Dermis microvascular lymphatic vessel endothelial cell (primary cell): ENCODE results near the gene HNRNPA2B1. TPM values are rescaled to one million over a fixed set of nuclear protein-coding genes. Genes with fewer than 3 reads are reported as not detected.
"Not testable (repeated sequence)": the region's sequence is repeated elsewhere in the genome, so short reads cannot be mapped to it uniquely, and the experiment has no call there.

ENCODE experiments used
- DNase-seq, 2 donors: peaks; one replicate each; pipeline versions ENCODE4 v3.0.0 to v3.0.0-alpha.2; 2010; ENCODE audit warnings: low read depth in 2 of 2
- total RNA-seq: library from RNA; depleted of rRNA; stranded (reverse); fragments of >200 nt; gene quantifications from 2 replicates; pipeline ENCODE4 v1.2.1, GENCODE V29; 2014

The HNRNPA2B1 gene
- total RNA-seq, 1 donor from 2014 or later = 102 TPM

DNA sequence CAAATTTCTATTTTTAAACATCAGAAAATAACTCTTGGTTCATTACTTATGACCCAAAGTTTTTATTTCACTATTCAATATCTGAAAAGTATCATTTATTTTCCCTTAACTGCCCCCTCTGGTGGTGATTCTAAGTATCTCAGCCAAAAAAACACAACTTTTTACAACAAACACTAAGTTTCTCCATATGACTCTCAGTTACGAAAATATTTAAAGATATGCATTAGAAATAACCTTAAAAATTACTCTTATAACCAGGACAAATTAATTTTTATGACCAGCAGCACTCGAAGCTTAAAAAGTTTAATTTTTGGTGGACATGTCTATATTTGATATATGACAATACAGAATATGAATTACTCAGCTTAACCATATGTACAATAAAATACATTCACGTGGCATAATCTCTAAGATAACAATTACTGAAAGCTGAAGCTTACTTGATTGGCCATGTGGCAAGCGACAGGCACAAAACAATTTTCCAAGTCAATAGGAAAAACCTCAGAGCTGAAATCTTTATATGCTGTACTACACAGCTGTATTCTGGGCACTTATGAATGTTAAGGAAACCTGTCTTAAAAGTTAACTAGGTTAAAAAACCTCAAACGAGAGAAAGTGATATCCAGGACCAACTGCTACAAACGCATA, 2.3 kb downstream of the HNRNPA2B1 start:
- DNase-seq = peak in 1 of 2 donors; percentile 44

DNA sequence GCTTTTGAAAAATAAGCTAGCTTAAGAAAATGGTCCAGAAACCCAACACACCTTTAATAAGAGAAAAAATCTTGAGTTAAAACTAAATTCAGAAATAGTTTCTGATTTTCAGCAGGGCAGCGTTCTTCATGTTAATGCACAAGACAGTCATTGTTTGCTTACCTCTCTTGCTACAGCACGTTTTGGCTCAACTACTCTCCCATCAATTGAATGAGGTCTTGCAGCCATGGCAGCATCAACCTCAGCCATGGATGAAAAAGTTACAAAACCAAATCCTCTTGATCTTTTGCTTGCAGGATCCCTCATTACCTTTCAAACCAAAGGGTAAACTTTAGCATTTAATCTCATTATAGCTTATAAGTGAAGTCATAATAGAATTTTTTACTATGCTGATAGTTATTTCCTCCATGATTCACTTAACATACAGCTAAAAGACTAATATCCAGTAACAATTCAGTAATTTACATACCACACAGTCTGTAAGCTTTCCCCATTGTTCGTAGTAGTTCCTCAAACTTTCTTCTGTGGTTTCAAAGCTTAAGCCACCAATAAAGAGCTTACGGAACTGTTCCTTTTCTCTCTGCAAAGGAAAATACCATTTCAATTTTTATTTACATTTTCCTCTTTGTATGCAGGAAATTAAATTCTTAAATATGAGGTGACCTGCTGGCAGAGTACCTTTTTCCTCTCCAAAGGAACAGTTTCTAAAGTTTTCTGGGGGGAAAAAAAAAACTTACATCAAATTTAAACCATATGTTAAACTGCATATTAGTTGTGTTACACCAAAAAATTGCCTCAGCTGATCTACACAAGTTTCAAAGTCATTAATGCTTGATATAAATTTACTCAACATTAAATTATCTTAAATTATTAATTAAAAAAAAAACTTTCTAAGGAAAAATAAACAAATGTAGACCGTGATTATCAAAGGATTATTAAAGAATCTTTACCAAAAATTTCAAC, 3.1 kb downstream of the HNRNPA2B1 start:
- no peak for DNase-seq

DNA sequence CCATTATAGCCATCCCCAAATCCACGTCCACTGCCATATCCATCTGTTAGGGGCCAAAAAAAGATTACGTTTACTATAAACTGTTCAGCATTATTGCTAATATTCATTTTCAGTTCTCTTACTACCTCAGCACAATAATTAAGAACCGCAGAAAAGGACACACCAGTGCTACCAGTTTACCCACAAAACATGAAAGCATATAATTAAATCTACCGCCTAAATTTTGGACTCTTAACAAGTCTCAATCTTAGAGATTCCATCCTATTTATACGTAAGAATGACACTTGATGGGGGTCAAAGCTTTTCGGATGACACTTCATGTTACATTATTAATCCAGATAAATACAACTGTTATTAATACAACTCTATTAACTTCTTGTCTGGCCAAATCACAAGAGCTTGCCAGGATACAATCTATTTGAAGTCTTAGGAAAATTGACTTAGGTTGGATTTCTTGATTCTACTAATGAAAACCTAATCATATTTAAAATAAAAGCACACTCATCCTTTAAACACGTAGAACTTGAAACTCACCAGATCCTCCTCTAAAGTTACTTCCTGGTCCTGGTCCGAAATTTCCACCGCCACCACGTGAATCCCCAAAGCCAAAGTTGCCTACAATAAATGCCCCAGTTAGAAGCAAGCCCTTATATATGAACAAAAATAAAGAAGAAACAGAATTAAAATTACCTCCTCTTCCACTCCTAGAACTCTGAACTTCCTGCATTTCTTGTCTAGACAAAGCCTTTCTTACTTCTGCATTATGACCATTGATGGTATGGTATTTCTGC, 4.5 kb downstream of the HNRNPA2B1 start:
- no peak for DNase-seq

DNA sequence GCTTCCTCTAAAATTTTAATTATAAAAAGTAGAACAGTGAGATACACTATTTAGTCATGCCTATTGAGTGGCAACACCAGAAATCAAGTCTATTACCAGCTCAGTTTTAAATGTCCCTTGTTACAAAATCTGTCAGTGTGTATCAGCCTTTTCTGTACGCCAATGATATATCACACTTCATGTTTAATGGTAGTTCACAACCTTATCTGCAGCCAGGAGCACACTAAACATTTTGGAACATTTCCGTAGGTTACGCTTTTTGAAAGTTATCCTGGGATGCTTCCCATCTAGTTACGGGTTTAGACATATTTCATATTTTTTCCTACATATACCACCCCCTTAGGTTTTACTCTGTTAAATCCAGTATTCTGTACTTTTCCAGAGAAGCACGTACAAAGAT, 5.4 kb downstream of the HNRNPA2B1 start:
- DNase-seq = no peak

DNA sequence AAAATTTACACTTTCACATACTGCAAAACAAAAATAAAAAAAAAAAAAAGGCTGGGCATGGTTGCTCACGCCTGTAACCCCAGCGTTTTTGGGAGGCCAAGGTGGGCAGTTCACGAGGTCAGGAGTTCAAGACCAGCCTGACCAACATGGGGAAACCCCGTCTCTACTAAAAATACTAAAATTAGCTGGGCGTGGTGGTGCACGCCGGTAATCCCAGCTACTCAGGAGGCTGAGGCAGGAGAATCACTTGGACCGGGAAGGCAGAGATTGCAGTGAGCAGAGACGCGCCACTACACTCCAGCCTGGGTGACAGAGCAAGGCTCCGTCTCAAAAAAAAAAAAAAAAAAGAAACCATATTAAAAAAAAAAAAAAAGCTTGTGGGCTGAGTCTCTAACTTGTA, 5.8 kb downstream of the HNRNPA2B1 start:
- not testable (repeated sequence) for DNase-seq

DNA sequence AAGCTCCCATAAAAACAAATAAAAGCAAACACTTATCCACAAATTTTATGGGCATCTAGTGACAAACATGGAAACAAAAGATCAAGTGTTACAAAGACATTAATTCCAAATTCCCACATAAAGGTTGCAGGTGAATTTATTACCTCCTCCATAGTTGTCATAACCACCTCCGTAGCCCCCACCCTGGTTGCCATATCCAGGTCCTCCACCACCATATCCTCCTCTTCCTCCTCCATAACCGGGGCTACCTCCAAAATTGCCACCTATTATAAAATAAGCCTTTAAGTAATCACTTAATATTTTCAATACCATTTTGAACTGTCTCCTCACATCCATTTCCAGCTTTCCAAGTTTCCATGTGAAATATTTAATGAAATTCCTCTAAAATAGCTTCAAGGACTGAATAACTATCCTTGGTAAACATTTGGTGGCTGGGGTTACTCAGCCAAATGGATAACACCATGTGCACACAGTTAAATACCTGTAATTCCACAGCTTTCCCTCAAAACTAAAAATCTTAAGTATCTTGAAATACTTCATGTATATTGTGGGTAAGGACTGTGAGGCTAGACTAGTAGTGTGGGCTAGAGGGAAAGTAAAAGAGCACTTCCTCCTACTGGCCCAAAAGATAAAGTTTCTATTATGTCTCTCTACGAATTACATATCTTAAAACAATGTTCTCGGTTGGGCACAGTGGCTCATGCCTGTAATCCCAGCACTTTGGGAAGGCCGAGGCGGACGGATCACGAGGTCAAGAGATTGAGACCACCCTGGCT, 6.9 kb downstream of the HNRNPA2B1 start:
- no peak for DNase-seq

DNA sequence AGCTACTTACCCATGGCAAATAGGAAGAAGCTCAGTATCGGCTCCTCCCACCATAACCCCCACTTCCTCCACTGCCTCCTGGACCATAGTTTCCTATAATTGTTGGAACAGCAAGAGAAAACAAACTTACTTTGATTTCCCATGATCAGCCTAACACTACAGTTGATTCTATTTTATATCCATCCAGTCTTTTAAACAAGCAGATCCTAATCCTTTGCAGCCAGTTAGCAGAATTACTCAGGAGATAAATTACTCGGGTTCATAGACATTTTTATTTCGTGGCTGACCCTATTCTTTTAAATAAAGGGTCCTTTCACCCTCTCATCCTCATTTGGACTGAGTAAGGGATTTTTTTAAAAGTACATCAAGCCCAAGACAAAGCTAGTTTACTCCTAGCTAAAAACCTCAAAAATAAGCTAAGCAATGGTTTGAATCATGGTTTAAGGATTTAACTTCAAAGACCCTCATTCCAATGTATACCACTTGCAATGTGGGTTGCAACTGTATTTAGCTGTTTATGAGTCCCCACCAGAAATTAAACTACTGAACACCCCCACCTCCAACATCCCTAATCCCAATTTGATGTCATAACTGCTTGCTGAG, 8.0 kb downstream of the HNRNPA2B1 start:
- peak in 1 of 2 donors; percentile 62 for DNase-seq

DNA sequence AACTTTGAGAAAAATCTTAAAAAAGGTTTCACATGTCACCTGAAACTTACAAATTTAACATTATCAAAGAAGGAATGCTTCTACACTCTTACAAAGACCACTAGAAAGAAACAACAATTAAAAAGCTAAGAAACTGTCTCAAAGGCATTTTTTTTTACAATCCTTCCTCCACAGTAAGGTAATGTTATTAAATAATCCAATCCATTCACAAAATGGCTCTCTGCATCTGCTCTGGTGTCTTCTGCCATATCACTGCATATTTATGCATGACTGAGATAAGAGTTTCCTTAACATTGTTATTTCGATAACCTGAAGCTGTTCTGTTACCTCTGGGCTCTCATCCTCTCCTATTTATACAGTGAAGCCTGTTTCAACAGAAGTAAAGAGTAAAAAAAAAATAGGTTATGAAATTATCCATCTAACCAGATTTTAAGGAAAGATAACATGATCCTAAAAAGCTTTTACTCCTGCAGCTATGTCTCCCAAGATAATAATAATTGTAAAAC, 8.5 kb downstream of the HNRNPA2B1 start:
- DNase-seq = no peak

DNA sequence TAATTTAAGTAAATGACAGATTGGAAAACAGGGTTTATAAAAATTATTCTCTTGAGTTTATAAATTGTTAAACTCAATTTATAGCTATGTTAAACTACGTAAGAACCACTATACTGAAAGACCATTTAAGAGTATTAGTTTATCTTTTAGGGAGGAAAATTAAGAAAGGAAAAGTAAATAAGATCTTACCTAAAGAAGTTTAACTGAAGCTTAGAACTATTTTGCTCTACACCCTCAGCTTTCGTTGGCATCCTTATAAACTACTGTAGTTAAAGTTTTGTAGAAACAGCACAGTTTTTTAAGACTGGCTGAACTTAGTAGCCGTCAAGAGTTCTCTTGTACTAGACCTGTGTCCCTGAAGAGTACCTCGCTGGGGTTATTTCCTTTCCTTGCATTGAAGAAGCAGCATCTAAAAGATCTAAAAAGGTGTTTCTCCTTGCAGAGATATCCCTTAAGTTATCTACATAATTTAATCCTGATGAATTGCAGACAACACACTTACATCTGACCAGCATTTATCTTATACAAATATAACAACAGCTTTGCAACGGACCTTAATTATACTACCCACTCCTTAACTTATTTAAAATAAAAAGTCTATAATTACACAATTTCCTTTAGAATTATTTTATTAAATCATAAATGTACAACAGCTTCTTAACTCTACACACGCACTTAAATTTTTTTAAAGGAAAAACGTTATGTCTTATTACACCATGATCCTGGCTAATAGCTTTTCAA, 9.1 kb downstream of the HNRNPA2B1 start:
- DNase-seq = no peak

DNA sequence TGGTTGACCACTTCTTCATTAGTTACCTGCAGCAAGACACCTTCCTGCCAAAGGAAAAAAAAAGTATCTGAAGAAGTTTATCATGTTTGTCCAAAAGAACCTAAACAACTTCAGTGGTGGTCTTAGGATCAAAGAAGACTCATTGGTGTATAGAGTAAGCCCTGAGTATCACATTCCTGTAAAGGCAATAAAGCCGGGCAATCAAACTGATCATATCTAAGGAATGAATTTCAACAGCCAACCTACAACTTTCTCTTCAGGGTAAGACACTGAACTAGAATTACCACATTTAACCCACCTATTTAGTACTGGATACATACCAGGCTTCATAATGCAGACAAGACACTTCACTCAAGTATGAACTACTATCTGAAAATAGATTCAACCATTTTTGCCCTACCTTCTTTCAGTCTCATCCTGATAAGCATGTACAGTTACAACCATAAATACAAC, 10.1 kb downstream of the HNRNPA2B1 start:
- DNase-seq = no peak

DNA sequence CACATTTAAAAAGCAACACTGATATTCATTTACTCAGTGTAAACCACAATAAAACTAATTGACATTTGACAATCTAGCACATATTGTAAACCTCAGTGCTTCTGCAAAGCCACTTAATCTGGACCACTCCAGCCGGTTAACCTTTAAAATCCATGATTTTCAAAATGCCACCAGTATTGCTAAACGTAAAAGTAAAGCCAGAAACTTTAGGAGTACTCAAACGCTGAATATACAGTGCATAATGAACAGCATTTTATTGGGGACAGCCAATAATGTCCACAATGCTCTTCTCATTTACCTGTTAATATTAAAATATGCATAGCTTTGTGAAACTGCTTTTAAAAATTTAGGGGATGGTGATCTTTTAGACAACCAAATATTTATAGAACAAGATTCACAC, 10.8 kb downstream of the HNRNPA2B1 start:
- no peak for DNase-seq

DNA sequence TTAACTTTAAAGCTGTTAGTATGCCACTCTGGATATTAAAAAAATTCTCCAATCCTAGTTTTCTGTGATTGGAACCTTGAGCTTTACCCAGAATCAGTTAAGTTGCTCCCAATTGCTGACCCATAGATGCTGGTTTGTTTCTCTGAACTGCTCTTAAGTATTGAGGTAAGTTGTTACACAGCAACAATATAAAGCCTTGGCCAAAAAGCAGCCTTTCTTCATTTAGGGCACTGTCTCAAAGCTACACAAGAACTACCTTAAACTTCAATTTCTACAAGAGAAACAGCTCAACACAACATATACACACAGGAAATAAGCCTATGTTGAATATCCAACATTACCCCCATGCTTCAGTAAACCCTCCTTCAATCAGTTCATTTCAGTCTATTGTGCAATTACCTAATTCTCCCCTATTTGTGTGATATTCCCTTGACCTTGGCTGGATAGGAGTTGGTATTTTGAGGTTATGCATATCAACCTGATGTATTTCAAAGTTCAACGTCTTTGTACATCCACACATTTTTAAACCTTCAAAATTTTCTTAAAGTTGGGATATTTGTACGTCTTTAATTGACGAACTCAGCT, 11.5 kb downstream of the HNRNPA2B1 start:
- no peak for DNase-seq

DNA sequence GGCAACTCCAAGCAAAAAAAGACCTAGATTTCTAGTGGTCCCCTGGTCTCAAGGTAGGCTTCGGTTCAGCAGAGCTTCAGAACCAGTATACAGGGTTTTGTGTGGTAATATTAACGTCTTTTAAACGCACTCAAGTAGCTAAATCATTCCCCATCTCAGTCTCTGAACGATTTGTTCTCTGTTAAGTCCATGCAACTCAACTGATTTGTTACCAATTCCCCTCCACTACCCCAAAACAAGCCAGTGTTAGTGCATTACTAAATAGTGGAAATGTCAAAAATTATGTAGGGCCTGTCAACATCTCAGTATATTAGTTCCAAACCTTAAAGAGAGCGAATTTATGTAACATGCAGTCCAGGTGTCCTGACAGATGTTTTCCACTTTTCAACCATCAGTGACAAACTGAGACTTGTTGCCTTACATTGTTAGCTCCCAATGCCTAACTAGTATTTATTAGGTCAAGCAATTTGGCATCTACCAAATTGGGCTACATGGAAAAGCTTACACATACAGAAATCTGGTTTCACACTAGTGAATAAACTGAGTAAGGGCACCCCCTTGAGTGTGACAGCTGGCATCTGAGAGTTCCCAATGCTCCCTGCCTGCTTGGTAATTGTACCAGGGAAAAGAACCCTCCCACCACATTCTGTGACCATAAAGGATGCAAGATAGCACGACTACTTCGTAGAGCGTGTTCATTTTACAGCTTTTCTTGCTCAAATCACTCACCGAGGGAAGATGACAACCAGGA, 12.2 kb downstream of the HNRNPA2B1 start:
- no peak for DNase-seq

DNA sequence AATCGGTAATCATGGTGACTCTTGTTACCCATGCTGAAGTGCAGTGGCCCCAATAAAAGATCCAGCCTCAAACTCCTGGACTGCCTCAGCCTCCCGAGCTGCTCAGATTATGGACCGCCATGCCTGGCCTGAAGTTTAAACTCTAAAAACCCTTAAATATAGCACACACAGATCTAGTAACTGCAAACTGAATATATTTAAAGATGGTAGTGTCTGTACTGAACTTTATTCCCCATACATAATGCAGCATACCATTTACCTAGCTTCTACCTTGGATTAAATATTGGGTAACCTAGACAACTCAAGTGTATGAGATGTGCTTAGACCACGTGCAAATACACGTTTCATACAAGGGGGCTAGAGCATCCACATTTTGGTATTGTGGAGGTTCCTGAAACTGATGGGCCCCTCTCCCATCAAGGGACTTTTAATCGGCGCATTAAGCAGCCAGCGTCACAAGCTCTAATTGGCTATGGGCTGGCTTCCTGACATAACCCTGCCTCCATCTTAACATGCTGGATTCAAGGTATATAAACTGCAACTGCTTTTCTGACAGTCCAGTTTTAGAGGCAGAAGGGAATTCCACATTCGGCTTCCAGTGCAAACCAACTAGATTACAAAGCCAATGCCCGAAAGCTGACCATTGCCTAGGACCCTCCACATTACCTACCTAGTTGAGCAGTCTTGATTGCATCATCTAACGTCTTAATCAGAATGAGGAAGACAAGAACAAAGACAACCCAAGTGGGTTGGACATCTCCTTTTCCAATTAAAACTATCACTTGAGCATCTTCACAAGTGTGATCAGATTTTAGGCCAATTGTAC, 13.0 kb downstream of the HNRNPA2B1 start:
- DNase-seq = no peak

DNA sequence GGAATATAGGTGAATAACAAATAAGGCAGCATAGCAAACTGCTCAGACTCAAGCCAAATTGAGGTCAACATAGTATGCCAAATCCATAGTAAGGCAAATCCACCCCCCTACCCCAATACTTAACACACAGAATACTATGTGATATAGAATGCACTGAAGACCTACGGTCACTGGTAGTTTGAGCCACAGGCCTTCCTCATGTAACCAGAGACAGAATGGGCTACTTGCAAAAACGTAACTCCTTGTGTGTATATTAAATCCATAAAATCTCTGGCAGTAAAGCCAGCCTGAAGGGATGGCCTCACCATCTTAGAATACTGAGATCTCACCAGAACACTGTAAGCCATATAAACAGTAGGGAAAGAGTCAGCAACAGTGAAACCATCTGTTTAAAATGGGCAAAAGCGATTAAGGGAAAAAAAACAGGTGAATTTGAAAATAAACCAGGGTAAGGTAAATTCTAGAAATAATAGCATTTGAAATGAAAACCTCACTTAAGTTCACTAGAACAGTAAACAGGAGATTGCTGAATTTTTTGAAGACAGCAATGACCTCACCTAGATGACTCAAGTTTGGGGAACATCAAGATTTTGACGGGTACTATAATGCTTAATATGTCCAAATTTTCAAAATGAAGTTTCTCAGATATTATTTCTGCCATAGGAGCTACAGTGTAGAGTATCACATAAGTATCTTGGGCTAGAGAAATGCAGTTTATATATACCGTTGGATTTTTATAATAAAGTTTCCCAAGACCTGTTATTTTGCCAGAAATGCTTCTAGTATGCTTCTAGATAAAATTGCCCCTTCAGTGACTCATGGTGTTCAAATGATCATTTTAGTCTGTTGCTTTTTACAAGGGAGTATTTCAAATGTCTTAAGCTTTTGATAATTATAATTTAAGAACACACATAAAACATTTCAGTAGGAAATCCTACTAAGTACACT, 13.9 kb downstream of the HNRNPA2B1 start:
- DNase-seq = no peak

DNA sequence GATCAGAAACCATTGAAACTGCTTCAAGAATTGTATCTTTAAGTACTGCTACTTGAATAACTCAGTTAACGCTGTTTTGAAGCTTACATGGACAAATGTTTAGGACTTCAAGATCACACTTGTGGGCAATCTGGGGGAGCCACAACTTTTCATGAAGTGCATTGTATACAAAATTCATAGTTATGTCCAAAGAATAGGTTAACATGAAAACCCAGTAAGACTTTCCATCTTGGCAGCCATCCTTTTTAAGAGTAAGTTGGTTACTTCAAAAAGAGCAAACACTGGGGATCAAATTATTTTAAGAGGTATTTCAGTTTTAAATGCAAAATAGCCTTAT, 14.7 kb downstream of the HNRNPA2B1 start:
- no peak for DNase-seq
